OCI-LY3 (cell line): ENCODE measurements around the gene ADGRL4.

Source experiments
- EZH2phosphoT487 ChIP-seq: fragments of 200-600 bp; shearing (Covaris generic); IDR thresholded peaks from 2 replicates; pipeline ENCODE4 v1.6.1; 2018; ENCODE audit warnings: antibody characterized with exemption, mixed run types, low read depth
- TF ChIP-seq, protein P1 (sequence below): fragments of 200-600, 300-600 bp; sonication (generic); IDR thresholded peaks from 2 replicates; pipeline ENCODE4 v1.5.1; 2014; ENCODE audit warnings: antibody characterized with exemption, low read length, low read depth

DNA sequence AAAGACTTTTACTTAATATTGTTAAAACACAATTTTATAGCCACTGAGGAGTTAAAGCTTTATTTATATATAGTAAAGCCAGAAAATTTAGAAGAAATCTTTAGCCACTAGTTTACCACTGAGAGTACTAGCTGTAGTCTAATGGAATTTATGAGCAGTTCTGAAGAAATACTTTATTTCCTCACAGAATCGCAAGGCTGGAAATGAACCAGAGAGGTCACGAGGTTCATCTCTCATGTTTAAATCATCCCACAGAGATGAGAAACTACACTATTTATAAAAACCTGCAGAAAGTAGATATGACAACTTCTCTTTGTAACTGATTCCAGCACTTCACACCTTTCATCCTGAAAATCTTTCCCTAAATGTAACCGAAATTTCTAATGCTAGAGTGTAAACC, 26.0 kb downstream of the ADGRL4 start:
- TF ChIP-seq, protein P1, sequence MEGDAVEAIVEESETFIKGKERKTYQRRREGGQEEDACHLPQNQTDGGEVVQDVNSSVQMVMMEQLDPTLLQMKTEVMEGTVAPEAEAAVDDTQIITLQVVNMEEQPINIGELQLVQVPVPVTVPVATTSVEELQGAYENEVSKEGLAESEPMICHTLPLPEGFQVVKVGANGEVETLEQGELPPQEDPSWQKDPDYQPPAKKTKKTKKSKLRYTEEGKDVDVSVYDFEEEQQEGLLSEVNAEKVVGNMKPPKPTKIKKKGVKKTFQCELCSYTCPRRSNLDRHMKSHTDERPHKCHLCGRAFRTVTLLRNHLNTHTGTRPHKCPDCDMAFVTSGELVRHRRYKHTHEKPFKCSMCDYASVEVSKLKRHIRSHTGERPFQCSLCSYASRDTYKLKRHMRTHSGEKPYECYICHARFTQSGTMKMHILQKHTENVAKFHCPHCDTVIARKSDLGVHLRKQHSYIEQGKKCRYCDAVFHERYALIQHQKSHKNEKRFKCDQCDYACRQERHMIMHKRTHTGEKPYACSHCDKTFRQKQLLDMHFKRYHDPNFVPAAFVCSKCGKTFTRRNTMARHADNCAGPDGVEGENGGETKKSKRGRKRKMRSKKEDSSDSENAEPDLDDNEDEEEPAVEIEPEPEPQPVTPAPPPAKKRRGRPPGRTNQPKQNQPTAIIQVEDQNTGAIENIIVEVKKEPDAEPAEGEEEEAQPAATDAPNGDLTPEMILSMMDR = no peak
- no peak for TF ChIP-seq EZH2phosphoT487
